H54 (cell line): ENCODE measurements around the gene TSPO.

Experiments
- DNase-seq: peaks from one replicate; pipeline ENCODE4 v3.0.0; 2011; ENCODE audit warnings: low spot score, mixed read lengths; ENCODE audit not compliant: insufficient read length
- FAIRE-seq: peaks from 3 replicates; lab custom pipeline; 2011; peaks lifted over from hg19 to GRCh38; lab: Jason Lieb, UNC
- POLR2A ChIP-seq: IDR thresholded peaks from 2 replicates; pipeline ENCODE4 v1.6.1; 2011; ENCODE audit warnings: low read depth, mild to moderate bottlenecking, low read length

The TSPO gene

DNA sequence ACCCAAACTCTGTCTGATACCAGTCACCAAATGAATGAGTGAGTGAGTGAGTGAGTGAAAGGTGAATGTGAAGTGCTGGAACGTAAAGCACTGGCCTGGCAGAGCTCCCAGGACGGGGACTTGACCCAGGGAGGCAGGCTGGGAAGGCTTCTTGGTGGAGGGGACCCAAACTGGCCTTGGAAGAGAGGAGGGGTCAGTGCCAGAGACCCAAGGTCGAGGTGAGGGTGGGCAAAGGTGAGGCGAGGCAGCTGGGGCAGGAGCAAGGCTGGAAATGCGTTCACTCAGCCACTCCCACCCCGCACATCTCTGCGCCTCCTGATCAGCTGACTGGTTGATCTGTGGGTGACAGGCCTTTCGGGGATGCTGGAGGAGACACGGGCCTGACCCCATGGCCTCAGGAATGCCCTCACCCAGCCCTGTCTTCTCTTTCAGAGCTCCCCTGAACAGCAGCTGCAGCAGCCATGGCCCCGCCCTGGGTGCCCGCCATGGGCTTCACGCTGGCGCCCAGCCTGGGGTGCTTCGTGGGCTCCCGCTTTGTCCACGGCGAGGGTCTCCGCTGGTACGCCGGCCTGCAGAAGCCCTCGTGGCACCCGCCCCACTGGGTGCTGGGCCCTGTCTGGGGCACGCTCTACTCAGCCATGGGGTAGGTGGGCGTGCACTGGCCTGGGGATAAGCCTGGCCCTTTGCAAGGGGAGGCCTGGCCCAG, 7.6 kb downstream of the TSPO start:
- no peak for TF ChIP-seq POLR2A
- no peak for DNase-seq
- FAIRE-seq = no peak

DNA sequence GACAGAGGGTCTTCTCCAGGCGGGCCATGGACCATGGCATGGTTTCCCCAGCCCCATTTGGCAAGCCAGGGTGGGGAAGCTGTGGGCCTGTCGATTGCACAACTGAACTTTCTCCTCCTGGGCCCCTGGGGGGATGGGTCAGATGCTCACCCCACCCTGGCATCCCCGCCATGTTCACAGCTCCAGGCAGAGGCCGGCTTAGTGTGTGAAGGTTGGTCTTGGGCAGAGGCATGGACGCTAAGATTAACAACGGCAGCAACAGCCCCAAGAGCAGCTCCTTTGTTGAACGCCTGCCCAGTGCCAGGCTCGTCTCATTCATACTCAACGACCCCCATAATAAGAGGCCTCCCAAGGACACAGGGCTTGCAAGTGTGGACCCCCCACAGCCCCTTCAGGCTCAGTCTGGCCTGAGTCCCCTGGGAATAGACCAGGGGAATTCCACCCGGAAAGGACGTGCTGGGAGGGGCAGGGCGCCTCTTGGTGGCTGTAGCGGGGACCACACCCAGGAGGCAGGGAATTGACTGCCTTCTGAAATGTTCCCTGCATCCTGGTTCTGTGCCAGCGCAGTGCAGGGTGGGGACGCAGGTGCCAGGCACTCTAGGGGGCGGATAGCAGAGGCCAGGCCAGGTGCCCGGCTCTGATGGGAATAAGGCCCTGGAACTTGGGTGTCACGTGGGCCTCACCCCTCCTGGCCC, 8.3 kb downstream of the TSPO start:
- no peak for TF ChIP-seq POLR2A
- FAIRE-seq (no peak), DNase-seq (no peak)

DNA sequence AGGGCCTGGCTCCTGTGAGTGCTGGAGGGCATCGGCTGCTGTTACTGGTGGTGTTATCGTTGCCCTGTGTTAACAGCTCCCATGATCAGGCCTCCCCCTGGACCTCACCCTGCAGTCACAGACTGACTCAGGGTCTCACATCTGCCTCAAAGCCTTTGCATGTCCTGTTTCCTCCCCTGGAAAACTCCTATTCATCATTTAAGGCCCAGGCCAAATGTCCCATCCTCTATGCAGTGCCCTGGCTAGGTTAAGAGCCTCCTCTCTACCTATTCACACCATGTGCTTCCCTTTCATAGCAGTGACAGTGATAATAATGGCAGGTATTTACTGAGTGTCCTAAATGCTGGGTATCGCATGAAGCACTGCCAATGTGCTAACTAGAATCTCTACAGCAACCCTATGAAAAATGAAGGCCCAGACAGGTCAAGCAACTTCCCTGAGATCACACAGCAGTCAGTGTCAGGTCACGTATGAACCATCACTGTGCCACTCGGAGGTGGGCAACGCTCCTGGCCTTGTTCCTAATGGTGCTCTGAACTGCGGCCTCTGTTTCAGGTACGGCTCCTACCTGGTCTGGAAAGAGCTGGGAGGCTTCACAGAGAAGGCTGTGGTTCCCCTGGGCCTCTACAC, 9.3 kb downstream of the TSPO start:
- FAIRE-seq (no peak), DNase-seq (no peak)
- no peak for TF ChIP-seq POLR2A

DNA sequence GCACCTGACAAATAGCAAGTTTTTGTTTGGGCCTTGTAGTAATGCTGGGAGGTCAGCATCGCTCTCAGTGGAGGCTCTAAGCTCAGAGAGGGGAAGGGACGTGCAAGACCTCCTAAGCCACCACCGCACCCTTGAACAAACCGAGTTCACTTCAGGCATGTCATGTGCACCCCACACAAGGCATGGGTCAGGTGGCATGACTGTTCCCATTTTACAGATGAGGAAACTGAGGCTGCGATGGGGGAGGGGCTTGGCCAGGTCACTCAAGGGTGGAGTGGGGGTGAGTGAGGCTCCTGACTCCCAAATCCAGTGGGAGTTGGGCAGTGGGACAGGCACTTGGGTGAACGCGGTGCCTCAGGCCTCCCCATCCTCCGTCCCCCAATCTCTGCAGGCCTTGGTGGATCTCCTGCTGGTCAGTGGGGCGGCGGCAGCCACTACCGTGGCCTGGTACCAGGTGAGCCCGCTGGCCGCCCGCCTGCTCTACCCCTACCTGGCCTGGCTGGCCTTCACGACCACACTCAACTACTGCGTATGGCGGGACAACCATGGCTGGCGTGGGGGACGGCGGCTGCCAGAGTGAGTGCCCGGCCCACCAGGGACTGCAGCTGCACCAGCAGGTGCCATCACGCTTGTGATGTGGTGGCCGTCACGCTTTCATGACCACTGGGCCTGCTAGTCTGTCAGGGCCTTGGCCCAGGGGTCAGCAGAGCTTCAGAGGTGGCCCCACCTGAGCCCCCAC, 11.2 kb downstream of the TSPO start:
- FAIRE-seq (no peak), DNase-seq (no peak)
- no peak for TF ChIP-seq POLR2A

DNA sequence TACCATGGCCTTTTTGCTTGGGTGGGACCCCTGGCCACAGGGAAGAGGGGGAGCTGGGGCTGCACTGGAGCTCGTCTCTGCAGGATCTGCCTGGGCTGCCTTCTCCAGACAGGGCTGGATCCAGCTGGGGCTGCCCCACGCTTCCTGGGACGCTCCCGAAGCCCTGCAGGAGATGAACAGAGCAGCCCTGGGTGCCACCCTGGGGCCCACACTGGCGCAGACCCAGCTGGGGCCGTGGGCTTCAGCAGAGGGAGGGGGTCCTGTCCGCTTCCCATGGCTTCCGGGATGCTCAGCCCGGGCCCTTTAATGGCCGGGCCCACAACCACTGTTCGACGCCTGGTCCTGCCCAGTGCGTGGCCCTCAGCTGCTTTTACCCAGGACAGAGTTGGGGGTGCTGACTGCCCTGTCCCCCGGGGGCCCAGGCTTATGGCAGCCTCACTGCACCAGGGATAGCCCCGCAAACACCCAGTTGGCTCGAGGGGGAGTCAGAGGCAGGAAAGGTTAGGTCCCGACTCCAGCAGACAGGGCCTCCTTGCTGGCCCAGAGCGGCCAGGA, 12.0 kb downstream of the TSPO start:
- FAIRE-seq (no peak), DNase-seq (no peak)
- TF ChIP-seq POLR2A = no peak

DNA sequence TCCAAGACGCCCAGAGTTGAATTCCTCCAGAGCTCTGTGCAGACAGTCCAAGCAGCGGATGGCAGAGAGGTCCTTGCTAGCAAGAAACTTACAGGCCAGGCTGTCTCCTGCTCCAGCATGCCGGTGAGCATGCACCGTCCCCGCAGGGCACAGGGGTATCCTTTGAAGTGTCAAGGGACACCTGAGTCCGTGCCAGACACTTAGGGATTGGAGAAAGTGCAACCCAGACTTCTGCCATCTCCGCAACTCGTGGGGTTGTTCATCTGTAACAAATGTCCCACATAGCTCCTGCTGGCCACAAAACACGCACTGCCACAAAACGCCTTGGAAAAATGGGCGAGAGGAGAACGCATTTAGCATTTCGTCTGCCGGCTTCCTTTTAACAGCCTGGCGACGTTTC, 13.3 kb downstream of the TSPO start:
- FAIRE-seq = no peak
- no peak for TF ChIP-seq POLR2A
- DNase-seq = no peak

DNA sequence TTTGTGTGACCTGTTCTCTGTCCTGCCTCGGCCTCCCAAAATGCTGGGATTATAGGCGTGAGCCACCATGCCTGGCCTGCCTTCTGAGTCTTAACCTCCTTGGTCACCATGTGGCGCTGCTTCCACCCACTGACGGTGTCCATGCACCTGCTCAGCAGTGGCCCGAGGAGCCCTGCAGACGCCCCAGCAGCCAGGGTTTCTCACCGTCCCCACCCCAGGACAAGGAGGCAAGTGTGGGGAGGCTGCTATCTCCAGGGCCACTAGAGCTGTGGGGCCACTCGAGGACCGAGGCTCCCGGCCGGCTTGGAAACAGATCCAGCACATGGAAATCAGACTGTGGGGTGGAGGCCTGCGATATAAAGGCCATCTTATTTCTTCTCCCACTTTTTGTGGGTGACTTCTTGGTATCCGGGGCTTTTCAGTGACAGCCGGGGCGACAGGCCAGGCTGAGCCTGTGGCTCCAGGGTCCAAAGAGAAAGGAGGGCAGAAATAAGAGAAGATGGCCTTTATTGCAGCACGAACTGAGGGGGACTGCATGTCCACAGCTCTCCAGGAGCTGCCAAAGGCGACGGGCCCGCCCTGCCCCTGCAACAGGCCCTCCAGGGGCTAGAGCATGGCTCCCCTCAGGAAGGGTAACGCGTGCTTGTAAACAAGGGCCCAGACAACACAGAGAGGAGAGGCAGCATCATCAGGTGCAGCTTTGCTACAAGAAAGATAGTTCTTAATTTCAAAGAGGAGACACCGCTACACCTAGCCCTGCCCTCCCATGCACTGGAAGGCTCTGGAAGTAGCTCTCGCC, 15.0 kb downstream of the TSPO start:
- FAIRE-seq (no peak), DNase-seq (no peak)
- TF ChIP-seq POLR2A = no peak

DNA sequence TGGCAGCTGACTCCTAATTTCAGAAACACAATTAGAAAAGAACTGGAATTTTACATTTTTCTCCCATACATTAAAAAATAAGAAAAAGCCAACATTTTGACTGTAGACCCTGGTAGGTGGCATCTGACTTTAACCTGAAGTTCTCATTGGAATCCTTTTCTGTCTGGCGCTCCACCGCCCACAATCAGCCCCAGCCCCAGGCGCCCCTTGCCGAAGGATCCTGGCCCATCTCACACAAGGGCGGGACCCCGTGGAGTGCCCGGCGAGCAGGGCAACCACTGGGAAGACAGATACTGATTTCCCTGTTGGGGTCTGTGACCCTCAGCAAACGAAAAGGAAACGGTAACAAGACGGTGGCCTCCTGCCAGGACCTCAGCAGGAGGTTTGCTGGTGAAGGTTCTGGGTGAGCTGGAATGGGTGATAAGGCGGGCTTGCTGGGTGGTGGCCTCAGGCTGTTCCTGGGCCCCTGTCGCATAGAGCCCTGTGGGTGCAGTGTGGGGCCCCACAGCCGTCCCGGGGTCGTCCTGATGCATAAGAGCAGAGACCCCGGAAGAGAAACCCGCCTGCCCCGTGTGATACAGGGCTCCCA, 15.7 kb downstream of the TSPO start:
- DNase-seq = no peak
- no peak for TF ChIP-seq POLR2A
- no peak for FAIRE-seq

DNA sequence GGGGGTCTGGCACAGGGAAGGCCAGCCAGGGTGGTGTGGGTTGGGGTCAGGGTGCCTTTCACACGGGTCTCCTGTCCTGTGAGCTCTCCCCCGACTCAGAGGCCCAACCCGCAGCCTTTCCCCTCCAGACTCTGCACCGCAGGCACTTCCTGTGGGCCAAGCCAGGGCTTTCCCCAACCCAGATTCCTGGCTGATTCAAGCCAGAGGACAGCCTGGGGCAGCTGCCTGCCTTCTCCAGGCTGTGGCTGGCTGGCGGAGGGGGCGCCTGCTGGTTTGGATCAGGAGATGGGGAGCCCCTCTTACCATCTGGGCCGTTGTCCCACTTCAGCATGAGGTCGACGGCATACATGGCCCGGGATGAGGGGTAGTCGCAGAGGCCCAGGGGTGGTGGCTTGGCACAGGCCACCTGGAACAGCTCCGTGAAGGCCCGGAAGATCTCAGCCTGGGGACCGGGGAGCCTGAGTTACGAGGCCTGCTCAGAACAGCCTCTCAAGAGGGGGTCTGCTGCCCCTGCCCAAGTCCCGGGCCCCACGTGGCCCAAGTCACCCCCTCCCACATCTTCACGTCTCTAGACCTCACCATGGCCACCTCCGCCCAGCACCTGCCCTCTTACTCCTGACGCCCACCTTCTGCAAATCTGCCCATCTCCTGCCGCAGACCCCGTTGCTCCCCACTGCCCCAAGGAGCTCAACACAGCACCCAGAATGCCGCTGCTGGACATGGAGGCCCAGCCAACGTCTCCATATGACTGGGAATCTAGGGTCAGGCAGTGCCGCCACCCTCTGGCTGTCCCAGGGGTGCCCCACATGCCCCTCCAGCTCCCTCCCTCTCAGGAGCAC, 17.3 kb downstream of the TSPO start:
- no peak for DNase-seq
- no peak for FAIRE-seq
- TF ChIP-seq POLR2A = no peak

DNA sequence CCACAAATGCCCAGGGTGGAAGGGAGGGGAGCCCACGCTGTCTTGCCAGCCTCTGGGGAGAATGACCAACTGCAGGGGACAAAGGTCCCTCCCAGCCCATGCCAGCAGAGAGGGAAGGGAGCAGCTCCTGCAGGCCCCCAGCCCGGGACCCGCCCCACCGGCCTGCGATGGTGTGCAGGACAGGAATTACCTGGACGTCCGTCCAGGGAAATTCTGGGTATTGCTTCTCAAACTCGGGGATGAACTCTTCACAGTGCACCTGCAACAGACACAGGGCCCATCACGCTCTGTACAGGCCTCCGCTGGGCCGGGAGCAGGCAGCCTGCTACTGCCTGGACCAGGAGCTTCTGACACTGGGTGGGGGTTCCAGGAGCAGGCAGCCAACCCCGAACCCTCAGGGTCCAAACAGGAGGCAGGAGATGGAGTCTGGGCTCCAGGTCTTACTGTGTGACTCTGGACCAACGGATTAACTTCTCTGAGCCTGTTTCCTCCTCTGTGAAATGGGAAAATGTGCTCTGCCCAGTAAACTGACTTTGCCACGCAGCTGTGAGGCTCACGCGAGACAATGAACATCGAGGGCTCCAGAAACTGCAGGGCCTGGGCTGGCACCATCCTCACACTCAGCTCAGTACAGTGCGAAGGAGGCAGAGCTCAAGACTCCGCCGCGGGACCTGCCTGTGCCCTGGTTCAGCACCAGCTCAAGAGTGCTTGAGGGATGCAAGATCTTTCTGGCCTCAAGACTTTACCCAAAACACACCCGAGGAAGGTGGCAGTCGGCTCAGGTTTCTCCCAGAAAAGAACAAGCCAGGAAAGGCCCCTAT, 18.2 kb downstream of the TSPO start:
- FAIRE-seq = no peak
- DNase-seq = no peak
- no peak for TF ChIP-seq POLR2A

DNA sequence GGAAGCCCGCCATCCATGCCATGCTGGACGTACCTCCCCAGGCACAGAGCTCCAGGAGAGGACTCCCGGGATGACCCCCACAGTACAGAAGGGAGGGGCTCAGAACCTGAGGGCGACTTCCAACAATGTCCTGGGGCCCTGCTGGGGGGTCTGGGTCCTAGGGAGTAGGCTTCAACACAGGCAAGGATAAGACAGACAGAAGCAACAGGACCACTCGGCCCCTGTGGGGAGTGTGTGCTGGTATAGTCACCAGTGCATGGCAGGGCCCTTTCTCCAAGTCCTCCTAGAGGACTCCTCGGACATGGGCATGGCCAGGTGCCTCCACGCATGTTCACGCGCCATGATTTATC, 18.7 kb downstream of the TSPO start:
- FAIRE-seq (no peak), DNase-seq (no peak)
- no peak for TF ChIP-seq POLR2A
